NCI-H1048 (cell line): ENCODE data around the gene CALHM6.
"Not testable (repeated sequence)": the region's sequence is repeated elsewhere in the genome, so short reads cannot be mapped to it uniquely, and the experiment has no call there.

Experiments
- DNase-seq: peaks from one replicate; lab custom pipeline; 2025; lab: John Stamatoyannopoulos, UW

CALHM6 gene

DNA sequence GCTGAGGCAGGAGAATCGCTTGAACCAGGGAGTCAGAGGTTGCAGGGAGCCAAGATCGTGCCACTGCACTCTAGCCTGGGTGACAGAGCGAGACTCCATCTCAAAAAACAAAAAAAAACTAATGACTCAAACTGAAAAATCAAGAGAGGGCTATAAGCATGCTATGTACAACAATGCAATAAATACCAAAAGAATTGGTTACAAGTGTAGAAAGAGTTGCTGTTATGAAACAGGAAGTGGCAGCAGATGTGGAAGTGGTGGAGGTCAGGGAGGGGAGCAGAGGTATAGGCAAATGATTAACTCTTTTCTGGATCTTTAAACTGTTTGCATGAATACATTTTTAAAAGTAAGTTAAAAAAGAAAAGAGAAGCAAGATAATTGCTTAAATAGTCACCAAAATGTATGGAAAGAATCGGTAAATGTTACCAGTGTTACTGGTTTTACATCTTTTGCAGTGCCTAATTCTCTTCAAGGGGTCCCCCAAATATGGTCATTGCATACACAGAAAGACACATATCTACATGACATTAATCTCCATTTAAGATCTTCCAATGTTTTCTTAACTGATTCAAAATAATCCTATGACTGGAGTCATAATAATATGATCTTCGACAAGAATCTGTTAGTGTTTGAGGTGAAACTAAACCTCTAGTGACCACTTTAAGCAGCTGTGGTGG, 15.0 kb downstream of the CALHM6 start:
- no peak for DNase-seq

GRCh38 chr6:116482780-116483179, 21.6 kb downstream of the CALHM6 start:
- DNase-seq, result no peak

DNA sequence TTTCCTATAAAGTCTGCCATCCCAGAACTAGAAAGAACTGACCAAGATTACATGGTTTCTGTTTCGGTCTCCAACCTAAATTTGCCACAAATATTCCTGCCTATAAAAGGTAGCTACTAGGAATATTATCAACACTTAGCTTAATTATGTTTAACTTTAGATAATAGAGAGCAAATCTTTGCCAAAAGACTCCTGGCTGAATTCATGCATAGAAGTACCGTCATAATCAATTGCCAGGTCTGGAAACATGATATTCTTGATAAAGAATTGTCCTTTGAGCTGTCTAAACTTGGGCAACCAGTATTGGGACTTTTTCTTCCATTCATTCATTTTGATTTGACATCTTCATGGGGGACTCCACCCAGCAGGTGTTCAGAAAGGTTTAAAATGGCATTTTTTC, 22.4 kb downstream of the CALHM6 start:
- no peak for DNase-seq

DNA sequence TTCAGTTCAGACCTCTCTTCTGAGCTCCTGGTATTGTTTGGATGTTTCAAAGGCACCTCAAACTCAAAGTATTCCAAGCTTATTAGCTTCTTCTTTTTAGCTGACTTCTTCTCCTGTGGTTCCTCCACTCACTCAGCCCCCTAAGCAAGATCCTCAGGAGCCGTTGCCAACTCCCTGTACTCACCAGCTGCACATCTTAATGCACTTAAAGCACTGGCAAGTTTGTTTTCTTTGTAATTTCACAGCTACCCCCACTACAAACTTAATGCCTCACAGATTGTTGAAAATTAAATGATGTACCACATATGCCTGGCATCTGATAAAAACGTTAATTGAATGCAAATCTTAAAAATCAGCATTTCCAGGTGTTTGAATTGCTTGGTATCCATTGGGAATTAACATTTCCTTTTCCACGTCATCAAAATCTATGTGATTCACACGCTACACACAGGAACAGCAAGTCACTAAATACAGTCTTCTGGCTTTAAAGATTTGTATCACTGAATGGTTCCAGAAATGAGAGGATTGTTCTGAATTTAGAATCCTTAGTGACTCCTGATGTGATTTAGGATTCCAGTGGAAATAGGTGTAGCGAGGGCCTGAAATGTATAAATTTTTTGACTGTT, 24.5 kb downstream of the CALHM6 start:
- no peak for DNase-seq

GRCh38 chr6:116491610-116492330, 30.6 kb downstream of the CALHM6 start:
- DNase-seq, result no peak

DNA sequence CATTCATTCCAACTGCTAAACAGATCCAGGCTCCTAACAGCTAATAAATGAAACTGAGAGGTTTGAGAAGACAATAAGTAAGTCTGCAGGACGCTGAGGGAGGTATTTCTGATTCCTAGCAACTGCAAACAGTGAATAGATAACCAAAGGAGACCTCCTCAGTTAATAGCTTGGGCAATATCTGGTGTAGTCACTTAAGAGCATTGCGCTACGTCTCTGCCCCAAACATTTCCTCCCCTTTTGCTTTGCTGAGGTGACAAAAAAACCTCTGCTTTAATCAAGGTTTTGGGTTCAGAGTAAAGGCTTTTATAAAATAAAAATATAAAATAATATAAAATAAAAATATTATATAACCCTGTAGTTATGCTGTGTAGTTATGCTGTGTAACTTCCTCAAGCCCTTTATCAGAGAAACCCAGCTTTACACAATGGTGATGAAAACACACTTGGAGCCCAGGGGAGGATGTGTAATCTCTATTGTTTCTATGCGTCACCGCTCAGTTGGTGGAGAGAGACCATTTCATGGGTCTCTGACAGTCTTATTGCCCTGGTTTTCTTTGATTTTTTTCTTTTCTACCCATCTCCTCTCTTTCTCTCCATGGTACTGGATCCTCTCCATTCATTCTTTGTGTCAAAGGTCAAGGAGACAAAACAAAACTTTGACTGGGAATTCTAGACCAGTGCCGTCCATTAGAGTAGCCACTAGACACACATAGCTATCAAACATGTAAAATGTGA, 31.3 kb downstream of the CALHM6 start:
- no peak for DNase-seq

GRCh38 chr6:116495161-116495560, 34.0 kb downstream of the CALHM6 start:
- not testable (repeated sequence) for DNase-seq

GRCh38 chr6:116497113-116497676, 36.0 kb downstream of the CALHM6 start:
- no peak for DNase-seq

DNA sequence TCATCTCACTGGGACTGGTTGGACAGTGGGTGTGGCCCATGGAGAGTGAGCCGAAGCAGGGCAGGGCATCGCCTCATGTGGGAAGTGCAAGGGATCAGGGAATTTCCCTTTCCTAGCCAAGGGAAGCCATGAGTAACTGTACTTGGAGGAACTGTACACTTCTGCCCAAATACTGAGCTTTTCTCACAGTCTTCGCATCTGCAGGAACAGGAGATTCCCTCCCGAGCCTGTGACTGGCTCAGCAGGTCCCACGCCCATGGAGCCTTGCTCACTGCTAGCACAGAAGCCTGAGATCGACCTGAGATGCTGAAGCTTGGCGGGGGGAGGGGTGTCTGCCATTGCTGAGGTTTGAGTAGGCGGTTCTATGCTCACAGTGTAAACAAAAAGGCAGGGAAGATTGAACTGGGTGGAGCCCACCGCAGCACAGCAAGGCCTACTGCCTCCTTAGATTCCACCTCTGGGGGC, 39.8 kb downstream of the CALHM6 start:
- no peak for DNase-seq

DNA sequence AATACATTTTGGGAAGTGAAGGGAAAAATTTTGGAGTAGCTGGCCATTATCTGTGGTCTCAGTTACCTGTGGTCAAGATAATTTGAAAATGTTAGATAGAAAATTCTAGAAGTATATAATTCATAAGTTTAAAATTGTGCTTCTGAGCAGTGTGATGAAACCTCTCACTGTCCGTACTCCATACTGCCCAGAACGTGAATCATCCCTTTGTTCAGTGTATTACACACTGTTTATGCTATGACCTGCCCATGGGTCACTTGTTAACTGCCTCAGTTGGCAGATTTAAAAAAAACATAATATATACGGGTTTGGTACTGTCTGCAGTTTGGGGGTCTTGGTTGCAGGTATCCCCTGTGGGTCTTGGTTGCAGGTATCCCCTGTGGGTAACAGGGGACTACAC, 46.1 kb downstream of the CALHM6 start:
- DNase-seq, result no peak

DNA sequence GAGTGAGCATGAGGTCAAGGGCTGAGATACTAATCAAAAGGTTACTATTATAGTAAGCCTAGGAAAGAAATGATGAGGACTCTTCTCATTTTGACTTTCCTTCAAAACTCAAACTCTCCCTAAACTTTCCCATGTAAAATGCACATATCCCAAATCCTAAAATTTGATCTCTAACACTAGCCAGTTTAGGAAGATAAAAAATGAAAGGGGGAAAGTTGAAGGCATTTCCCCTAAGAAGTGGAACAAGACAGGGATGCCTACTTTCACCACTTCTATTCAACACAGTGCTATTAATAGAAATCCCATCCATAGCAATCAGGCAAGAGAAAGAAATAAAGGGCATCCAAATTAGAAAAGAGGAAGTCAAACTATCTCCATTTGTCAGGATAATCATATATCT, 47.4 kb downstream of the CALHM6 start:
- no peak for DNase-seq

DNA sequence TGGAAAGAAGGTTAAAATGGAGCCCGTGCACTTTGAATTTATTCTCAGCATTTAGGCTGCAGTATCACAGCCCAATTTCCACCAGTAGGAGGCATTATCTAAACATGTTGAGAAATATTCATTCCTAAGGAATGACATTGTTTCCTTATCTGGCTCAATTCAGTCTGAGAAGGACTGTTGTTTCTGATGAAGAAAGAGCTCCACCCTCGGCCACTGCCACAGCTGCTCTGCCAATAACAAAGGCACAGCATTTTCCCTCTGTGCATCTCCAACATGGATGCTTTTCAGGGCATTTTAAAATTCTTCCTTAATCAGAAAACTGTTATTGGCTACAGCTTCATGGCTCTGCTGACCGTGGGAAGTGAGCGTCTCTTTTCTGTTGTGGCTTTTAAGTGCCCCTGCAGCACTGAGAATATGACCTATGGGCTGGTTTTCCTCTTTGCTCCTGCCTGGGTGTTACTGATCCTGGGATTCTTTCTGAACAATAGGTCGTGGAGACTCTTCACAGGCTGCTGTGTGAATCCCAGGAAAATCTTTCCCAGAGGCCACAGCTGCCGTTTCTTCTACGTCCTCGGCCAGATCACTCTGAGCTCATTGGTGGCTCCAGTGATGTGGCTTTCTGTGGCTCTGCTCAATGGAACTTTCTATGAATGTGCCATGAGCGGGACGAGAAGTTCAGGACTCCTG, 50.4 kb downstream of the CALHM6 start, which contains the start of gene CALHM5:
CALHM5 (plus strand) TSS at position 216 of the 687 bp plus-strand sequence; CDS start at position 274, 58 bp downstream.
- no peak for DNase-seq

DNA sequence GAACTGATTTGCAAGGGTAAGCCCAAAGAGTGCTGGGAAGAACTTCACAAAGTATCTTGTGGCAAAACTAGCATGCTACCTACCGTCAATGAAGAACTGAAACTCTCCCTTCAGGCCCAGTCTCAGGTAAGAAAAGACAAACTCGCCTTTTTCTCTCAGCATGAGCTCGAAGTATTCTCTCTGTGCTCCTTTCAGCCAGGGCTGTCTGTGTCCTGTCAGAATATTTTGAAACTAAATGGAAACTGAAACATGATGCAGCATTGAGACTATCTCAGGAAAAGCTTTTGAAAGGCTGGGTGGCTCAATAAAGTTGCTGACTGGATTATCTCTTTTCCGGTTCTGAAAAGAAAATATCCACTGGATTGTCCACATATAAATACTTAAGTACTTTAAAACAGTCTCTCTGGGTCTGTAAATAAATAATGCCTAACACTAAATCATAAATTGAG, 51.0 kb downstream of the CALHM6 start:
- DNase-seq, result no peak

- no peak for DNase-seq
These were observed 51.6 kb downstream of the CALHM6 start for GRCh38 chr6:116512734-116513133.
